Mucosa of stomach (tissue), 1 donor: ENCODE measurements around the gene LLGL2.
A peak's percentile ranks its signal among the peaks of the same experiment; 100 is the strongest.
"Not testable (repeated sequence)": the region's sequence is repeated elsewhere in the genome, so short reads cannot be mapped to it uniquely, and the experiment has no call there.

Experiments used
- H3K27me3 ChIP-seq: one replicate; pipeline ENCODE4 v1.7.0; 2013; ENCODE audit warnings: mild to moderate bottlenecking, low read length; ENCODE audit not compliant: control insufficient read depth, insufficient read depth
- H3K36me3 ChIP-seq: one replicate; pipeline ENCODE4 v1.7.0; 2013; ENCODE audit warnings: low read length; ENCODE audit not compliant: control insufficient read depth, insufficient read depth
- H3K4me1 ChIP-seq: one replicate; pipeline ENCODE4 v1.7.0; 2013; ENCODE audit warnings: mild to moderate bottlenecking, low read length; ENCODE audit not compliant: control insufficient read depth, insufficient read depth
- H3K4me3 ChIP-seq: one replicate; pipeline ENCODE4 v1.7.0; 2013; ENCODE audit warnings: low read length
- H3K9ac ChIP-seq: one replicate; pipeline ENCODE4 v1.7.0; 2013; ENCODE audit warnings: mild to moderate bottlenecking, low read length, moderate library complexity
- H3K9me3 ChIP-seq: one replicate; pipeline ENCODE4 v1.7.0; 2013; ENCODE audit warnings: mild to moderate bottlenecking, low read length, moderate library complexity; ENCODE audit not compliant: control insufficient read depth
- donor health status: Pancreatic carcinoma.

Gene LLGL2

DNA sequence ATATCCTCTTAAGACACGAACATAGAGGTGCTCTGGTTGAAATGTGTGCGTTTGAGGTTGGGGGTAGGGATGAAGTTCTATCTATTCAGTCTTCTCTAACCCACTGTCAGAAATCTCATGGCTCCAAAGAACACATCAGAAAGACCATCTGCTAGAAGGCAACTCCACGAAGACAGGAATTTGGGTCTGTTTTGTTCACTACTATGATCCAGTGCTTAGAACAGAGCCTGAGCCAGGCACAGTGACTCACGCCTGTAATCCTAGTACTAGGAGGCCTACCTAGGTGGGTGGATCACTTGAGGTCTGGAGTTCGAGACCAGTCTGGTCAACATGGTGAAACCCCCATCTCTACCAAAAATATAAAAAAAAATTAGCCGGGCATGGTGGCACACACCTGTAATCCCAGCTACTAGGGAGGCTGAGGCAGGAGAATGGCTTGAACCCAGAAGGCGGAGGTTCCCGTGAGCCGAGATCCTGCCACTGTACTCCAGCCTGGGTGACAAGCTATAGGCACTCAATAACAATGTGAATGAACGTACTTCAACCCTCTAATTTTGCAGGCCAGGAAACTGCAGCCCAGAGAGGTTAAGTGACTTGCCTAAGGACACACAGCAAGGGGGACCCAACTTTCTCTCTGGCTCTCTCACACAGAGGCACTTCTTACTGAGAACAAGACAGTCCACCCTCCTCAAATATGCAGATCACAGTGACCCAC, 12.4 kb upstream of the LLGL2 start:
- Histone ChIP-seq H3K36me3 (peaks cover 8% of the 10 kb centered on the region), H3K9me3 (no peaks in the 10 kb centered on the region), H3K9ac (peak overlapping the region; percentile 34), H3K27me3 (no peaks in the 10 kb centered on the region), H3K4me1 (peaks cover 64% of the 10 kb centered on the region), H3K4me3 (peak overlapping the region; percentile 6)

DNA sequence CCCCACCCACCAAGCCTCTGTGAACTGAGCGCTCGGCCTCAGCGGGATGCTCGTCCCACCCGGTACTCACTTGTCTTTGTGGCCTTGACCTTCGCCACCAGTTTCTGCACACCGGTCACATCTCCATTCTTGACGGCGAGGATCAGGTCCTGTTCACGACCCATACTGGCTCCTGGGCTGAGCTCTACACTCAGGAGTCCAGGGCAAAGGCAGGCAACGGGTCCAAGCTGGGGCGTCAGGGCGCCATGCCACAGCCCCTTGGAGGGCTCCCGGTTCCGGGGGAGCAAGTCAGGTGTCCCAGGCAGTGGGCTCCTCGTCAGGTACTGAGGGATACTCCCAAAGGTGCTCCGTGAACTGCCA, 11.9 kb upstream of the LLGL2 start:
- H3K4me3 ChIP-seq, result peak overlapping the region; percentile 6
- H3K27me3 ChIP-seq, result no peaks in the 10 kb centered on the region
- H3K9me3 ChIP-seq, result no peaks in the 10 kb centered on the region
- H3K4me1 ChIP-seq, result peaks cover 66% of the 10 kb centered on the region
- peak overlapping the region; percentile 75 for H3K9ac ChIP-seq
- peaks cover 3% of the 10 kb centered on the region for H3K36me3 ChIP-seq

DNA sequence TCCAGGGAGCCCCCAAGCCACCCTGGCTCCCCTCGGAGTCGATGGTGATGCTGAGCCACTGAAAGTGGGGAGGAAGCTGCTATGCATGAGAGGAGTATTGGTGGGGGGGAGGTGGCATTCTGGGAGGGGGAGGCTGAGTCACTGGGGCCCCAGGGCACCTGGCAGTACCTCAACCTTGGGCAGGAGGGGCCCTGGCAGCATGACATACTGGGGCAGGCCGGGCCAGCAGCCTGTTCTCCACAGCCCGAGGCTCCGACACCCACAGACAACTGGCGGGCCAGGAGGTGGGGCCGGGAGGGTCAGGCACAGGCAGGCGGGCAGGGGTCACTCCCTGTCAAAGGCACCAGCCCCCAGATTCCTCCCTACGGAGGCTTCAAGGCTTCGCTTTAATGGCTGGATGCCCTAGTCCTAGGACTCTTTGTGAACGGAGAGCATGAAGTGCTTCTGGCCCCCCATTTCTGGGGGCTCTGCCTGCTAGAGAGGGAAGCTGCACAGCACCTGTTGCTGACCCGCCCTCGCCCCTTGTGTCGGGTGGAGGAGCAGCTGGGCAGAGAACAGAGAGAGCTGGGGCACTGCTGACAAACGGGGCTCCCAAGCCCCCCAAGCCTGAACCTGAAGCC, 11.1 kb upstream of the LLGL2 start:
- H3K27me3 ChIP-seq, result no peaks in the 10 kb centered on the region

DNA sequence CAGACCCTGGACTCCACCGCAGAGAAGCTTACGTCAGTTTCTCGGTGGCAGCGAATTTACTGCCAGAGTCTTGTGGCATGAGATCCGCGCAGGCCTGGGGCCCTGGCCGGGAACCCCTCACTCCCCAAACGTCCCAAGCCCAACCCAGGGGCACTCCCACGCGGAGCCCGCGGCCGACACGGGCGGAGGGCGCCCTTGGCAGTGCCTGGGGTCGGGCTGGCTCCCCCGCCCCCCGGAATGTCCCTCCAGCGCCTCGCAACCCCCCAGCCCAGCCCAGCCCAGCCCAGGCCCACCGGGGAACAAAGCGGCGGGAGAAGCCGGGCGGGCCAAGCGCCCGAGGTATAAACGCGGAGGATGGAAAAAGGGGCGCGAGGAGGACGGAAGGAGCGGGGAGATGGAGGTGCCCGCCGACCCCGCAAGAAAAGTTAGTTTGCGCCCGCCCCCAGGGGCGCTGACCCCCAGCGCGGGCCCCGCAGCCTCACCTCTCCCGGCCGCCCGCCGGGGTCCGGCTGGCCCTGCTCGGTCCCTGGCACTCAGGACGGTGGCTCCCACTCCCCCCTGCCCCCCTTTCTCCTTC, 10.5 kb upstream of the LLGL2 start:
- Histone ChIP-seq H3K4me3 (peak overlapping the region; percentile 34), H3K36me3 (peaks cover 5% of the 10 kb centered on the region), H3K27me3 (no peaks in the 10 kb centered on the region), H3K4me1 (peaks cover 59% of the 10 kb centered on the region), H3K9ac (peak overlapping the region; percentile 75), H3K9me3 (no peaks in the 10 kb centered on the region)

More for the DNA sequence above, 11.1 kb upstream of the LLGL2 start:
- peaks cover 60% of the 10 kb centered on the region for H3K4me1 ChIP-seq
- H3K9me3 ChIP-seq, result no peaks in the 10 kb centered on the region
- H3K36me3 ChIP-seq, result peaks cover 5% of the 10 kb centered on the region
- peak overlapping the region; percentile 34 for H3K4me3 ChIP-seq
- peak overlapping the region; percentile 75 for H3K9ac ChIP-seq

DNA sequence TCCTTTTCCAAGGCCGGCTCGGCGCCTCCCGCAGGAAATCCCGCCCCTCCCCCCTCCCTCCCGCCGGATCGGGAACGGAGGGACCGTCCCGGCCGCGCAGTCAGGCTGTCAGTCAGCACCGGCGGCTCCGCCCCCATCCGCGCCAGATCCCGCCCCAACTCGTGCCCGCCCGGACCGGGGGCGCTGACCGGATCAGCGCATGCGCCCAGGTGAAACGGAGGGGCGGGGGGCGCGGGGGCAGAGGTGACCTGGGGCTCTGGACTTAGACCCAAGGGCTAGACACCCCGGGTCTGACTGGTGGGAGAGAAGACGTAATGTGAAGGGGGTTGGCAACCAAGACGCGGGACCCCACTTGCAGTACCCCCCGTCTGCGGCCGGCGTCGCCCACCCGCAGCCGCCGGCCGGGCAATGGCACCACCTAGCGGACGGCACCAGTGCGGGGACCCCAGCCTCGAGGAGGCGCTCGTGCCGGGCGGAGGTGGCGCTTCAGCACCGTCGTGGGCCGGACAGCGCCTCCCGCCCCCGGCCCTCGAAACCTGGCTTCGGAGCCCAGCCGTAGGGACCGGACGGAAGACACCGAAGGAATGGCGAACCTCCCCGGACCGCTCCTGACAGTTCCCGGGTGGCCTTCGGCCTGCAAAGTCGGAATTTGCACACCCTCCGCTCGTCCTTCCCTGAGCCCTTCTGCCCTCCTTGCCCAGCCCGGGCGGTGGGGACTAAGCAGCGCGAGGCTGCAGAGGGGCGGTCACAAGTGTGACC, 9.8 kb upstream of the LLGL2 start, which contains the start of gene CASKIN2:
TSS of gene CASKIN2 (minus strand) at position 42 of the 759 bp plus-strand sequence. CDS start 1,733 bp downstream, outside the sequence.
- Histone ChIP-seq H3K9ac (peak within 1 kb of the TSS; percentile 75), H3K9me3 (no peaks in the 10 kb centered on the region), H3K36me3 (peaks cover 5% of the 10 kb centered on the region), H3K27me3 (no peaks in the 10 kb centered on the region), H3K4me3 (peak within 1 kb of the TSS; percentile 80), H3K4me1 (peaks cover 52% of the 10 kb centered on the region)

DNA sequence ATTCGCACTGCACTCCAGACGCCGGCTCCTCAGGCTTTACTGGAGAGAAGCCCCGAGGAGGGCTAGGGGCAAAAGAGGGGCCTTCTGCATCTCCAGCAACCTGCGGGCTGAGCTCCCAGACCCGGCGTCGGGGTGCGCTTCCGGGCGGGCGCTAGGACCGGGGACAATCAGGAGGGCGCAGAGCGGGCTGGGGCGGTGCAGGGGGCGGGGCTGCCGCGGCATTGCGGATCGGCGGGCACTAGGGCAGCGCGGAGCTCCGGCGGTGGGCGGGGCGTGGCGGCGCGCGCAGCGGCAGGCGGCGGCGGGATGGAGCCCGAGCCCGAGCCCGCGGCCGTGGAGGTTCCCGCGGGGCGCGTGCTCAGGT, 9.3 kb upstream of the LLGL2 start, which contains the start of gene TSEN54:
TSS of gene TSEN54 (plus strand) at position 274 of the 364 bp plus-strand sequence. CDS start at position 307, 33 bp downstream.
- Histone ChIP-seq H3K27me3 (no peaks in the 10 kb centered on the region), H3K4me1 (peaks cover 48% of the 10 kb centered on the region), H3K9ac (peak within 1 kb of the TSS; percentile 75)

DNA sequence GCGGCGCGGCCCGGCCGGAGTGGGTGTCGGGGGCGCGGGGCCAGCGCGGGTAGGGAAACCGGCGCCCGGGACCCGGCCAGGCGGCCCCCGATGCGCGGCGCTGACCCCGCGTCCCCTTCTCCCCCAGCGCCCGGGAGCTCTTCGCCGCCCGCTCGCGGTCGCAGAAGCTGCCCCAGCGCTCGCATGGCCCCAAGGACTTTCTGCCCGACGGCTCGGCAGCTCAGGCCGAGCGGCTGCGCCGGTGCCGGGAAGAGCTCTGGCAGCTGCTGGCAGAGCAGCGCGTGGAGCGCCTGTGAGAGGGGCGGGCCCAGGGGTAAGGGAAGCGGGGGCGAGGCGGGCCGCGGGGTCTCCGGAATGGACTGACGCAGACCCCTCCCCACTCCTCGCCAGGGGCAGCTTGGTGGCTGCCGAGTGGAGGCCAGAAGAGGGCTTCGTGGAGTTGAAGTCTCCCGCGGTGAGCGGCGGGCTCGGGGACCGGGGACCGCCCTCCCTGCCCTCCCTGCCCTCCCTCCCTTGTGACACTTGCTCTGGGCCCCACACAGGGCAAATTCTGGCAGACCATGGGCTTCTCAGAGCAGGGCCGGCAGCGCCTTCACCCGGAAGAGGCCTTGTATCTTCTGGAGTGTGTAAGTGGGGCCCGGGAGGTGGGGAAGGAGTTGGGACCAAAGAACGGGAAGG, 8.7 kb upstream of the LLGL2 start:
- H3K9ac ChIP-seq, result peak overlapping the region; percentile 60

More for the DNA sequence above, 9.3 kb upstream of the LLGL2 start, which contains the start of gene TSEN54:
- Histone ChIP-seq H3K4me3 (peak within 1 kb of the TSS; percentile 80), H3K9me3 (no peaks in the 10 kb centered on the region), H3K36me3 (peaks cover 5% of the 10 kb centered on the region)

DNA sequence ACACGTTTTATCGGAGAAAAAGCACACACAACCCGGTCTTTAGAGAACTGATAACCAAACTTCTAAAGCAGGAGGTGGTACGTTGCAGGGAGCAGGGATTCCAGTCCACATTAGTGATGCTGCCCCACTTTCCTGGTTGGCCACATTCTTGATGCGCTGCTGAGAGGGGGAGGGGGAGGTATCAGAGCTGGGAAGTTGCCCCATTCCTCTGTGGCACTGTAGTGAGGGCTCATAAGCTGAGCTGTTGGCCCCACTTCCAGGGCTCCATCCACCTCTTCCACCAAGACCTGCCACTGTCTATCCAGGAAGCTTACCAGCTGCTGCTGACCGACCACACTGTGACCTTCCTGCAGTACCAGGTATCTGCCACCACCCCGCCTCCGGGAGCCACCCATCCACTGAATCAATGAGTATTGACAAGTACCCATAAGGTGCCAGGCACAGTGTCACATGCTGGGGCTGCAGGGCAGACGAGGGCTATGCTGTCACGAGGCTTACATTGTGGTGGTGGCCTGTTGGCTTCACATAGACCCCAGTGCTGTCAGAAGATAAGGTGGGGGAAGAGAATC, 8.1 kb upstream of the LLGL2 start:
- peak overlapping the region; percentile 23 for H3K4me3 ChIP-seq
- H3K9ac ChIP-seq, result peak overlapping the region; percentile 60
- H3K36me3 ChIP-seq, result peaks cover 5% of the 10 kb centered on the region

More for the DNA sequence above, 8.7 kb upstream of the LLGL2 start:
- Histone ChIP-seq H3K36me3 (peaks cover 5% of the 10 kb centered on the region), H3K4me3 (peak overlapping the region; percentile 23), H3K4me1 (peaks cover 43% of the 10 kb centered on the region), H3K9me3 (no peaks in the 10 kb centered on the region), H3K27me3 (no peaks in the 10 kb centered on the region)

DNA sequence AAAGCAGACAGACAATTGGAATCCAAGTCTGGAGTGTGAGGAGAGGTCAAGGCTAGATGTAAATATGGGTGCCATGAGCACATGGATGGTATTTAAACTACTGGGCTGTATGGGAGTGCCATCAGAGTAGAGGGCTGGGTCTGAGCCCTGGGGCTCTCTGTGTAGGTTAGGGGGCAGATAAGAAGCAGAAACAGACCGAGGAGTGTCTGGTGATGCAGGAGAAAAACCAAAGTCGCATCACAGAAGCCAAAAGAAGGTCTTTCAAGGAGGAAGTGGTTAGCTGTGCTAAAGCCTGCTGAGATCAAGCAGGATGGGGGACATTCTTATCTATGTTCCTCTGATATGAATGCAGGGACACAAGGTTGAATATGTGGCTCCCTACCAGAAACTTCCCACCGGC, 7.3 kb upstream of the LLGL2 start:
- no peaks in the 10 kb centered on the region for H3K9me3 ChIP-seq
- H3K9ac ChIP-seq, result no peak overlapping the region
- peaks cover 5% of the 10 kb centered on the region for H3K36me3 ChIP-seq
- no peak overlapping the region for H3K4me3 ChIP-seq
- H3K27me3 ChIP-seq, result no peaks in the 10 kb centered on the region
- peaks cover 28% of the 10 kb centered on the region for H3K4me1 ChIP-seq

More for the DNA sequence above, 8.1 kb upstream of the LLGL2 start:
- Histone ChIP-seq H3K9me3 (no peaks in the 10 kb centered on the region), H3K27me3 (no peaks in the 10 kb centered on the region), H3K4me1 (peaks cover 37% of the 10 kb centered on the region)

DNA sequence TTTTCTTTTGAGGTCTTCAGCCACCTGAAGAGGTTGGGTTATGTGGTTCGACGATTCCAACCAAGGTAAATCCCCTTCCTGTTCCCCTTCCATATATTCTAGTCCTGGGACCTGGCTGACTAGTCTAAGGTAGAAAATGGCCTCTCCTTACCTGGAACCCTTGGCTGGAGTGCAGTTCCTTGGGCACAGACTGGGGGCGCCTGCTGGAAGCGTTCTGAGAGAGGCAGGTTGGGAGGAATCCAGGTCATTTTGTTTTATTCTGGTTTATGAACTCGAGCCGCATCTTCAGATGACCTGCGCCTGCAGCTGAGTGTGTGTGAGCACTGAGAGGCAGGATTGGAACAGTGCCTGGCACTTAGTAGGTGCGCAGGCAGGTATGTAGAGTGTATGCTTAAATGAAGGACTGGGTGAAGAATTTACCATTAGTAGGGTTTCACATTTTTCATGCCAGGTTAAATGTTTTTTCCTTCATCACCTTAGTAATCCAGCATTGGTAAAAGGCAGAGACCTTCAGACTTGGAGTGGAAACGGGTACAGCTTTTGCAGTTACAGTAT, 6.4 kb upstream of the LLGL2 start:
- Histone ChIP-seq H3K4me1 (peaks cover 25% of the 10 kb centered on the region), H3K36me3 (peaks cover 5% of the 10 kb centered on the region)

DNA sequence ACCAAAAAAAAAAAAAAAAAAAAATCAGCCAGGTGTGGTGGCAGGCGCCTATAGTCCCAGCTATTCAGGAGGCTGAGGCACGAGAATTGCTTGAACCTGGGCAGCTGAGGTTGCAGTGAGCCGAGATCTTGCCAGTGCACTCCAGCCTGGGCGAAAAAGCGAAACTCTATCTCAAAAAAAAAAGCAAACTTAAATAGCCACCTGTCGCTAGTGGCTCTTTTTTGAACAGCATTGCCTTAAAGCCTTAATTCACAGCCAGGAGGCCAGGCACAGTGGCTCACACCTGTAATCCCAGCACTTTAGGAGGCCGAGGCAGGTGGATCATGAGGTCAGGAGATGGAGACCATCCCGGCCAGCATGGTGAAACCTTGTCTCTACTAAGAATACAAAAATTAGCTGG, 5.1 kb upstream of the LLGL2 start:
- peaks cover 27% of the 10 kb centered on the region for H3K4me1 ChIP-seq
- not testable (repeated sequence) for H3K9ac ChIP-seq, H3K36me3 ChIP-seq

More for the DNA sequence above, 6.4 kb upstream of the LLGL2 start:
- H3K9me3 ChIP-seq, result no peaks in the 10 kb centered on the region
- H3K27me3 ChIP-seq, result no peaks in the 10 kb centered on the region
- no peak overlapping the region for H3K9ac ChIP-seq
- no peak overlapping the region for H3K4me3 ChIP-seq

More for the DNA sequence above, 5.1 kb upstream of the LLGL2 start:
- not testable (repeated sequence) for H3K27me3 ChIP-seq, H3K9me3 ChIP-seq, H3K4me3 ChIP-seq
